Mucosa of descending colon (tissue), 3 donors: ENCODE results near the gene ZNF534. TPM values are rescaled to one million over a fixed set of nuclear protein-coding genes. Genes with fewer than 3 reads are reported as not detected.
"Not testable (repeated sequence)": the region's sequence is repeated elsewhere in the genome, so short reads cannot be mapped to it uniquely, and the experiment has no call there.

Experiments used
- ATAC-seq: fragments of 200-7000 bp; cut with Tn5 transposase; one replicate; pipeline ENCODE4 v1.9.1; 2020; ENCODE audit warnings: mild to moderate bottlenecking, moderate library complexity
- DNase-seq, 3 donors: peaks; one replicate each; pipeline ENCODE4 v3.0.0-alpha.2; 2020
- H3K36me3 ChIP-seq: fragments of 200-600 bp; one replicate; pipeline ENCODE4 v1.8.0; 2021; ENCODE audit warnings: low read depth, mild to moderate bottlenecking
- H3K4me1 ChIP-seq: fragments of 200-600 bp; one replicate; pipeline ENCODE4 v1.8.0; 2021; ENCODE audit warnings: low read depth, mild to moderate bottlenecking
- H3K4me3 ChIP-seq: fragments of 200-600 bp; one replicate; pipeline ENCODE4 v1.8.0; 2021; ENCODE audit warnings: mild to moderate bottlenecking
- H3K9me3 ChIP-seq: fragments of 200-600 bp; one replicate; pipeline ENCODE4 v1.8.0; 2021; ENCODE audit warnings: mild to moderate bottlenecking
- intact Hi-C, 2 donors: fragments of 100-400 bp; cut with DNase I in 1 of 2; cut with micrococcal nuclease in 1 of 2; formaldehyde crosslinking; loops; one replicate each; pipeline versions ENCODE4 v1.11.0 to v1.11.1; 2022; cut with DNase I, micrococcal nuclease
- total RNA-seq, 3 donors: library from RNA; stranded (reverse); fragmentation: NEBNext Ultra II Directional in 2 of 3; extraction: Animal tissue kit (Norgen Biotek cat#: 25700) in 2 of 3; gene quantifications; one replicate each; pipeline versions ENCODE4 v1.2.1 to v1.2.4, GENCODE V29; 2021 to 2023
- TF ChIP-seq, protein P1 (sequence below): fragments of 200-600 bp; IDR thresholded peaks from one replicate; pipeline ENCODE4 v1.8.0; 2022; ENCODE audit warnings: antibody characterized with exemption, mild to moderate bottlenecking
- donor health status: DM: no; HTN: no; CAD: no; lungs with moderate emphysema.
- donor health status: DM: no; HTN: no; CAD: no.
- donor health status: DM: no; HTN: yes; CAD: no.

The ZNF534 gene
- total RNA-seq, 3 donors from 2014 or later: not detected

DNA sequence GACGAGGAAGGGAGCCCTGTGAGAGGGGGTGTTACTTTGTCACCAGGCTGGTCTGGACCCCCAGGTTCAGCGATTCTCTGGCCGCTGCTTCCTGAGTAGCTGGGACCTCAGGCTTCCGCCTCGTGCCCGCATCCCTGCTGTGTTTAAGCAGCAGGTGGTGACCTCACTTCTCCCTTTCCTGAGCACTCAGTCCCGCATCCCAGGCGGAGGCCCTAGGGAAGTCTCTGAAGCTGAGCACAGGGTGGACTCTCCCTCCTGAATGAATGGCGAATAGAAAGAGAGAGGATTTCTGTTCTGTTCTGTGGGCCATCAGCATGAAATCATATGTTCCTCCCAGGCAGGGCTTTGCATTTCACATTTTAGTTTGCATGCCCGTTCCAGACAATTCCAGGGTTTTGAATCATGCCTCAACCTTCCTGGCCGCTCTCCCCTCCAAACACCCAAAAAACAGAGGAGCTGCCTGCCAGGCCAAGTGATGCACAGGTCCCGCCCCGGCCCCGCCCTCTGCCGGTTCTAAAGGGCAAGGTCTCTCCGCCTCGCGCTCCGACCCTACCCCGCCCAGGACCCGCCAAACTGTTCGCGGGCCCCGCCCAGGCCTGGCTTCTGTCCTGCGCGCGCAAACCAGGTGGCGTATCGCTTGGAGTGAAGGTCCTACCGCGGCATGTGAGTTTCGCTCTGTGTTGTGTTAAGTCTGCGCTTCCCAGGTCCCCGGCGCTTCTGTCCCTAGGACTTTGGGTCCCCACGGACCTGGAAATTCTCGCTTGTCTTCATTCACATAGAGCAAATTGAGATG is 63.4 kb downstream of the ZNF534 start:
- TF ChIP-seq, protein P1, sequence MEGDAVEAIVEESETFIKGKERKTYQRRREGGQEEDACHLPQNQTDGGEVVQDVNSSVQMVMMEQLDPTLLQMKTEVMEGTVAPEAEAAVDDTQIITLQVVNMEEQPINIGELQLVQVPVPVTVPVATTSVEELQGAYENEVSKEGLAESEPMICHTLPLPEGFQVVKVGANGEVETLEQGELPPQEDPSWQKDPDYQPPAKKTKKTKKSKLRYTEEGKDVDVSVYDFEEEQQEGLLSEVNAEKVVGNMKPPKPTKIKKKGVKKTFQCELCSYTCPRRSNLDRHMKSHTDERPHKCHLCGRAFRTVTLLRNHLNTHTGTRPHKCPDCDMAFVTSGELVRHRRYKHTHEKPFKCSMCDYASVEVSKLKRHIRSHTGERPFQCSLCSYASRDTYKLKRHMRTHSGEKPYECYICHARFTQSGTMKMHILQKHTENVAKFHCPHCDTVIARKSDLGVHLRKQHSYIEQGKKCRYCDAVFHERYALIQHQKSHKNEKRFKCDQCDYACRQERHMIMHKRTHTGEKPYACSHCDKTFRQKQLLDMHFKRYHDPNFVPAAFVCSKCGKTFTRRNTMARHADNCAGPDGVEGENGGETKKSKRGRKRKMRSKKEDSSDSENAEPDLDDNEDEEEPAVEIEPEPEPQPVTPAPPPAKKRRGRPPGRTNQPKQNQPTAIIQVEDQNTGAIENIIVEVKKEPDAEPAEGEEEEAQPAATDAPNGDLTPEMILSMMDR: no peak
- ATAC-seq: no peak
- no peak overlapping the region for H3K4me3 ChIP-seq

DNA sequence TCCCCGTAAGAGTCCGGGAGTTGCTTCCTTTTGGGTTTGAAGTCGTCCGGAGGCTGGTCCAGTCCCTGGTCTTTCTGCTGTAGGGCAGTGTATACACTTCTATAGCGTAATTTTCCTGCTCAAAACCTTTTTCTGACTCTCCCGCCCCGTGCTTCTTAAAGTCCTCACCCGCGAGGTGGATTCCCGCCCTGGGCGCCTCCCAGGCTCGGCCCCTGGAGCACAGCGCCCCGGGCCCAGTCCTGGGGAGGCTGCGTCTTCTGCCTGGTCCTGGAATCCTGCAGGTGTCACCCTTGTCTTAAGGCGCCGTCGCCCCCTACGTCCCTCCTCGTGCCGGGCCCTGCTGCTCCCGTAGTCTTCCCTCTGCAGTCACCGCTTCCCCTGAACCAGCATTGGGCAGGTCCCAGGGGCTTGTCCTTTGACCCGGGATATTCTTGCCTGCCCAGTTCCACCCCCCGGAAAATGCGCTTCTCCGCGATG is 64.1 kb downstream of the ZNF534 start:
- no peak for ATAC-seq
- Histone ChIP-seq H3K9me3 (peaks cover 86% of the 10 kb centered on the region), H3K4me1 (no peaks in the 10 kb centered on the region), H3K36me3 (no peaks in the 10 kb centered on the region), H3K4me3 (no peak overlapping the region)
- TF ChIP-seq, protein P1: no peak
- intact Hi-C loops: no loop called here
- DNase-seq: no peak

More for the DNA sequence above, 63.4 kb downstream of the ZNF534 start:
- intact Hi-C loops: no loop called here
- Histone ChIP-seq H3K36me3 (no peaks in the 10 kb centered on the region), H3K9me3 (peaks cover 85% of the 10 kb centered on the region), H3K4me1 (no peaks in the 10 kb centered on the region)
- peak in 1 of 3 donors; percentile 2 for DNase-seq

DNA sequence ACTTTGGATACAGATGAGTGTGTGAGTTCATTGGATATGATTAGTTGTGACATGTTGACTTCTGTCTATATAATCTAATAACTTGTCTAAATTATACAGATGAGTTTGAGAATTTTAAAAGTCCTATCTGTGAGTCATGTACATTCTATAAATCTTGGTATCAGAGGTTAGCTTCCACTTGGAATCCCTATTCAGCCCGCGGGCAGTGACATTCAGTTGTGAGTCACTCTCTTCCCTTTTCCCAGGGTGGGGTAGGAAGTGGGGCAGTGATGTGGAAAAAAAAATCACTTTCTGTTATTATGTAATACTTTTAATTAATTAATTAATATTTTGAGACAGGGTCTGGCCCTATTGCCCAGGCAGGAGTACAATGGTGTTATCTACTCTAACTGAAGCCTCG is 65.6 kb downstream of the ZNF534 start:
- DNase-seq (no peak), ATAC-seq (no peak)
- Histone ChIP-seq H3K4me1 (no peaks in the 10 kb centered on the region), H3K36me3 (no peaks in the 10 kb centered on the region), H3K9me3 (peaks cover 84% of the 10 kb centered on the region), H3K4me3 (no peak overlapping the region)
- TF ChIP-seq, protein P1: no peak
- intact Hi-C loops: no loop called here

DNA sequence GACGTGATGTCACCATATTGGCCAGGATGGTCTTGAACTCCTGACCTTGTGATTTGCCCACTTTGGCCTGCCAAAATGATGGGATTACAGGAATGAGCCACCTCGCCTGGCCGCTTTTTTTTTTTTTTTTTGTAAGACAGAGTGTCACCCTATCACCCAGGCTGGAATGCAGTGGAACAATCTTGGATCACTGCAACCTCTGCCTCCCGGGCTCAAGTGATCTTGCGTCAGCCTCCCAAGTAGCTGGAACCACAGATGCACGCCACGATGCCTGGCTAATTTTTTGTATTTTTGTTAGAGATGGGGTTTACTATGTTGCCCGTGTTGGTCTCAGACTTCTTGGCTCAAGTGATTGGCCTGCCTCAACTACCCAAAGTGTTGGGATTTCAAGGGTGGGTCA is 69.6 kb downstream of the ZNF534 start:
- Histone ChIP-seq H3K4me1 (no peaks in the 10 kb centered on the region), H3K4me3 (no peak overlapping the region), H3K36me3 (no peaks in the 10 kb centered on the region), H3K9me3 (peaks cover 83% of the 10 kb centered on the region)
- ATAC-seq (no peak), DNase-seq (no peak)
- intact Hi-C loops: no loop called here
- TF ChIP-seq, protein P1: no peak

DNA sequence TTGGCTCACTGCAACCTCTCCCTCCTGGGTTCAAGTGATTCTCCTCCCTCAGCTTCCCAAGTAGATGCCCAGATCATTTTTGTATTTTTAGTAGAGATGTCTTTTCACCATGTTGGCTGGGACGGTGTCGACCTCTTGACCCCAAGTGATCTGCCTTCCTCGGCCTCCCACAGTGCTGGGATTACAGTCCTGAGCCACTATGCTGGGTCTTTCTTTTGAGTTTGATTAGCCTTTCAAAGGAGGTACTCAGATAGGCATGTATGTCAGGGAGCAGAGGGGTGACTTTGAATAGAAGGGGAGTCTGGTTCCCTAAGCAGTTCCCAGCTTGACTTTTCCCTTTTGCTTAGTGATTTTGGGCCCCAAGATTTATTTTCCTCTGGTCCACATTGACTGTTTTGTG is 71.5 kb downstream of the ZNF534 start:
- H3K9me3 ChIP-seq: peaks cover 81% of the 10 kb centered on the region
- H3K4me3 ChIP-seq, intact Hi-C loops, ATAC-seq, H3K36me3 ChIP-seq, H3K4me1 ChIP-seq, DNase-seq: not testable (repeated sequence)

DNA sequence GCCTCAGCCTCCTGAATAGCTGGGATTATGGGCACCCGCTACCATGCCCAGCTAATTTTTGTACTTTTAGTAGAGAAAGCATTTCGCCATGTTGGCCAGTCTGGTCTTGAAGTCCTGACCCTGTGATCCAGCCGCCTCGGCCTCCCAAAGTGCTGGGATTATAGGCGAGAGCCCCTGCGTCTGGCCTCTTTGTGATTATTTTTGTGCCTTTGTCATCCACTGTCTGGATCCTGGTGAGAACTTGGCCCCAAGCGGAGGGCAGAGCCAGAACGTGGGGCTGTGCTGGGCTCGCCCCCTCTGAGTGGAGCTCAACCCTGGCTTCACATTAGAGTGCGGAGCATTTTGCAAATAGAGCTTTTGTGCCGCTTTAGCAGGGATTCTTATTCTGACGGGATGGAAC is 72.0 kb downstream of the ZNF534 start:
- DNase-seq, intact Hi-C loops, H3K4me1 ChIP-seq, ATAC-seq, H3K4me3 ChIP-seq, H3K36me3 ChIP-seq: not testable (repeated sequence)
- peaks cover 83% of the 10 kb centered on the region for H3K9me3 ChIP-seq

Other genes with a start within 250 kb of the ZNF534 start
- 100 to 1,000 TPM; 212 to 274 (median 273) TPM for gene PPP2R1A, start 239.1 kb upstream of the ZNF534 start, total RNA-seq
- 10 to 100 TPM; 11.4 to 21.0 (median 12.8) TPM for gene ZNF766, start 159.6 kb upstream of the ZNF534 start, total RNA-seq
- 10 to 100 TPM; 12.8 to 16.9 (median 15.0) TPM for gene ZNF480, start 132.0 kb upstream of the ZNF534 start, total RNA-seq
- gene ZNF610, start 92.9 kb upstream of the ZNF534 start, total RNA-seq: 1 to 10 TPM; 1.7 to 3.8 (median 2.1) TPM
- gene ZNF880, start 59.2 kb upstream of the ZNF534 start, total RNA-seq: 10 to 100 TPM in 1 of 3 donors, 1 to 10 TPM in 2; 8.6 to 16.7 (median 9.6) TPM
- 10 to 100 TPM; 11.2 to 21.9 (median 20.8) TPM for gene ZNF528, start 31.3 kb upstream of the ZNF534 start, total RNA-seq
- gene ZNF578, start 24.4 kb downstream of the ZNF534 start, total RNA-seq: 1 to 10 TPM in 1 of 3 donors, under 1 TPM in 2; 0.27 to 2.6 (median 0.43) TPM
- 10 to 100 TPM; 26.2 to 46.9 (median 46.1) TPM for gene ZNF808, start 98.5 kb downstream of the ZNF534 start, total RNA-seq
- 10 to 100 TPM; 20.2 to 35.2 (median 27.2) TPM for gene ZNF701, start 141.1 kb downstream of the ZNF534 start, total RNA-seq
- 10 to 100 TPM; 17.6 to 48.7 (median 31.6) TPM for gene ZNF83, start 209.2 kb downstream of the ZNF534 start, total RNA-seq